Activated CD4-positive, alpha-beta T cell treated with anti-CD3 and anti-CD28 coated beads, Interleukin-10, Interleukin-2, amounts not matched to agents 100 ng/mL and 50 ng/mL, durations not matched to agents 16 hours and 8 hours (primary cell): ENCODE results near the gene TXNRD2.

Source experiments
- DNase-seq: peaks from one replicate; pipeline ENCODE4 v3.0.0-alpha.2; 2020

TXNRD2 gene

DNA sequence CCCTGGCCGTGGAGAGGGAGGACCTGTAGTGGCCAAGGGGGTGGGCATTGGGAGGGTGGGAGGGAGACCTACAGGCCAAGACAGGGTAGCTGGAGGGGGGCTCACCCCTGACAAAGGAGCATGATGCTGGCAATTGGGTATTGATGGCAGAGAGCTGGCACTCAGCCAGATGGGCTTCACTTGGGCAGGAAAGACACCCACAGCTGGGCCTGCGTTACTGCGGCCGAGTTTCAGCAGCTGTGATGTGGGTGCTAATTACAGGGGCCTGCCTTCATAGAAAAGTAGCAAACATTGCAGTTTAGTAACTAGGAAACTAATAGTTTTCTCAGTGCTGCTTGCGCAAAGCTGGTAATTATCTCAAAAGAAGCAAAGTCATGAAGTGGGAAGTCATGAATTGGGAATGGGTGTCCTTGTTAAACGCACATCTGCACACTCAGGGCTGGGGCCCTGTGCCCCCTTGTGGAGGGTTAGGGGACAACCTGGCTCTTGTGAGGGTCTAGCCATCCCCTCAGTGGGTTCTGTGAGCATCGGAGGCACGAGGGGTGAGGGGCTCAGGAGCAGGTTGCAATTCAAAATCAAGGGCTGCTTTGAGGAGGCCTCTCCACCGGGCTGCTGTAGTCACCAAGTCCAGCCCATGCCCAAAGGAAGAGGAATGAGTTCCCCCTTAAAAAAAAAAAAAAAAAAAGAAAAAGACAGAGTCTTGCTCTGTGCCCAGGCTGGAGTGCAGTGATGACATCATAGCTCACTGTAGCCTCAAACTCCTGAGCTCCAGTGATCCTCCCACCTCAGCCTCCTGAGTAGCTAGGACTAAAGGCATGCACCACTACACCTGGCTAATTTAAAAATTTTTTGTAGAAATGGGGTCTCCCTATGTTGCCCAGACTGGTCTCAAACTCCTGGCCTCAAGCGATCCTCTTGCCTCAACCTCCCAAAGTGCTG is 24.4 kb upstream of the TXNRD2 start:
- no peak for DNase-seq

DNA sequence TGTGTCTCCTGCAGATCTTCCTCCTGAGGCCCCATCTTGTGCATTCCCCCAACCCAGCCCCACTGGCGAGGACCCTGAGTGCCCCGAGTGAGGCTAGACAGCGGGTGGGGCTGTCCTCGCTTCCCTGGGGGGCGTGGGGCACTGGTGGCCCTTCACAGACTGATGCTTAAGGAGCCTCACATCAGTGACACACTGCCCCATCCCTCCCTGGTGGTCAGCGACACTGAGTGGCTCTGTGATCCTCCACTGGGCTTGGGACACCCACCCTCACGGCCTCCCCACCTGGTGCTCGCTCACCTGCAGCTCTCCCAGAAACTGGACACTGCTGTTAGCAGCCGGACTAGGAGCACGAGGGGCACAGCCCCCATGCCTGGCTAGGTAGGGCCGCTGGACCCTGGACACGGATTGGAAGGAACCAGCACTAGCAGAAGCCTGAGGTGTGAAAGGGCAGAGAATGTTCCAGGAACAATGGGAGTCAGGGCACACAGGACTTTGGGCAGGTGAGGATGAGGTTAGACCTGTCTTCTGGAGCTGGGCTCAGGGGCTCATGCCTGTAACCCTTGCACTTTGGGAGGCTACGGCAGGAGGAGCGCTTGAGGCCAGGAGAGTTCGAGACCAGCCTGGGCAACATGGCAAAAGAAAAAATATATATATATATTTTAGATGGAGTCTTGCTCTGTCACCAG is 23.2 kb upstream of the TXNRD2 start:
- DNase-seq: no peak

DNA sequence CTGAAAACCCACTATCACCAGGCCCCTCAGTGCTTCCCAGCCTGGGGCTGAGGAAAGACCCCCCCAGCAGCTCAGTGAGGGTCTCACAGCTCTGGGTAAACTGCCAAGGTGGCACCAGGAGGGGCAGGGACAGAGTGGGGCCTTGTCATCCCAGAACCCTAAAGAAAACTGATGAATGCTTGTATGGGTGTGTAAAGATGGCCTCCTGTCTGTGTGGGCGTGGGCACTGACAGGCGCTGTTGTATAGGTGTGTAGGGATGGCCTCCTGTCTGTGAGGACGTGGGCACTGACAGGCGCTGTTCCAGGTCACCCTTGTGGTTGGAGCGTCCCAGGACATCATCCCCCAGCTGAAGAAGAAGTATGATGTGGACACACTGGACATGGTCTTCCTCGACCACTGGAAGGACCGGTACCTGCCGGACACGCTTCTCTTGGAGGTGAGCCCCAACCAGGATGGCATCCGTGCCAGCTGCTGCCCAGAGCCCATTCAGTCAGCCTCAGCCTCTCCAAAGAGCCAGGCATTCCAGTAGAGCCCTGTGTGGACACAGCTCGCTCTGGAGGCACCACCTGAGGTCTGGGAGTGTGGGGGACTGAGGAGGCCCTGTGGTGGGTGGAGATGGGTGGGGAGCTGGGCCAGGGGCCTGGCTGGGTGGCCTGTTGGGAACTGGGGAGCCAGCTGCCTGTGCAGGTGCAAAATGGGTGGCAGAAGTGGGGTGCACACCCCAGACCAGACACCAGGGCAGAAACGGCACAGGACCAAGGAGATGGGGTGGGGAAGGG is 22.4 kb upstream of the TXNRD2 start:
- no peak for DNase-seq

DNA sequence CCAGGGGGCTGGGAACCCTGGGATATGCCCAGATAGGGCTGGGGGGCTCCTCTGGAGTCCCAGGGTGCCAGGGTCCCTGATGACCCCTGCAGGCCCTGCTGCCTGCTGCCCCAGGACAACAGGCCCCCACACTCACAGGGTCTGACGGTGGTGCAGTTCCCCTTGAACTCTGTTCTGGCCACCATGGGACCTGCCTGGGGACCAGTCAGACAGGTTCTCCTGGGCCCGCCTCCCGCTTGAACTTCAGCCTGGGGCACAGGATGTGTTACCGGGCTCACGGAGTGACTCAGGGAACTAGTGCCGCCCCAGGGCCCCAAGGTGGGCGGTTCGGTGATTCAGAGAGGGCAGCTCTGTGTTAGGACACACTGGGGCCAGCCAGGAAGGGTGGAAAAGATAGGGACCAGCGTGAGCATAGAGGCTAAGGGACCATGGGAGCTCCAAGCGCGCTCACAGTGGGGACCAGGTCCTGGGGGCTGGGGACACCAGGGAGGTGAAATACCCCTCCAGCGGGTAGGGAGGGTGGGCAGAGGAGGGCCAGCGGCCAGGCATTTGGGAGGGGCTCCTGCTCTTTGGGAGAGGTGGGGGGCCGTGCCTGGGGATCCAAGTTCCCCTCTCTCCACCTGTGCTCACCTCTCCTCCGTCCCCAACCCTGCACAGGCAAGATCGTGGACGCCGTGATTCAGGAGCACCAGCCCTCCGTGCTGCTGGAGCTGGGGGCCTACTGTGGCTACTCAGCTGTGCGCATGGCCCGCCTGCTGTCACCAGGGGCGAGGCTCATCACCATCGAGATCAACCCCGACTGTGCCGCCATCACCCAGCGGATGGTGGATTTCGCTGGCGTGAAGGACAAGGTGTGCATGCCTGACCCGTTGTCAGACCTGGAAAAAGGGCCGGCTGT is 21.5 kb upstream of the TXNRD2 start:
- DNase-seq: peak; percentile 47

DNA sequence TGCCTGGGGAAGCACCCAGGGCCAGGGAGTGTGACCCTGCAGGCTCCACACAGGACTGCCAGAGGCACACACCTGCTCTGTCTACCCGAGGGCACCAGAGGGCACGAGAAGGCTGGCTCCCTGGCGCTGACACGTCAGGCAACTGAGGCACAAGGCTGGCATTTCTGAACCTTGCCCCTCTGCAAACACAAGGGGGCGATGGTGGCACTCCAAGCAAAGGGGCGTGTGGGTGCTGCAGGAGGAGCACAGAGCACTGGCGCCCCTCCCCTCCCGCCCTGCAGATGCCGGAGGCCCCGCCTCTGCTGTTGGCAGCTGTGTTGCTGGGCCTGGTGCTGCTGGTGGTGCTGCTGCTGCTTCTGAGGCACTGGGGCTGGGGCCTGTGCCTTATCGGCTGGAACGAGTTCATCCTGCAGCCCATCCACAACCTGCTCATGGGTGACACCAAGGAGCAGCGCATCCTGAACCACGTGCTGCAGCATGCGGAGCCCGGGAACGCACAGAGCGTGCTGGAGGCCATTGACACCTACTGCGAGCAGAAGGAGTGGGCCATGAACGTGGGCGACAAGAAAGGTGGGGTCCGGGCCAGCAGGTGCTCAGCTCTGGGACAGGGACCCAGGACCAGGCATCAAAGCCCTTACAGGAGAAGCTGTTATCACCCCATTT is 20.8 kb upstream of the TXNRD2 start:
- peak; percentile 81 for DNase-seq

DNA sequence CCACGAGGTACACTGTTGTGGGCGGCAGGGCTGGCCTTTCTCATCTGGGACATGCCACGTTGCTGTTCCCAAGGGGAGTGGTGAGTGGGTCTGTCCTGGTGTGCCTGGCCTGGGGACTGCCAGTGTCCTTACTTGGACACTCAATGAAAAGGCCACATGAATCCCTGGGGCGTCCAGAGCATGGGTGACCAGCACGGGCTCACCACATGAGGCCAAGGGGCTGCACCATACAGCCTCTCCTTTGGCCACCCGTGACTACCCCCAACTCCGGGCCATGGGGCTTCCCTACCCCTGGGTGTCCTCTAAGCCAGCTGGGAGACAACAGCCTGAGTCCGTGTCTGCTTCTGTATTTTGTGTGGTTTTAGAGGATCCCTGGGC is 20.2 kb upstream of the TXNRD2 start:
- no peak for DNase-seq

DNA sequence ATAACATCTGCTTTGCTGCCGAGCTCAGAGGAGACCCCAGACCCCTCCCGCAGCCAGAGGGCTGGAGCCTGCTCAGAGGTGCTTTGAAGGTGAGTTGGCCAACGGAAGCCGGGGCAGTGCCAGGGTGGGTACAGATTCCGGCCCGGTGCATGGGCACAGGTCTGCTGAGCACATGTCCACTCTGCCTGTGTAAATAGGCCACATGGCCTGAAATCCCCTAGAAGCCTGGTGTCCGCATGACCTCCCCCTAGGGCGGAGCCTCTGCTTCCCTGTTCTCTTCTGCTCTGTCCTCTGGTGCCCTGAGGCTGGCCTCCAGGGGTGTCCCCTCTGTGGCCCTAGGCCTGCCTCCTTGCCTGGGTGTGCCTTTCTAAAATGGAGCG is 19.6 kb upstream of the TXNRD2 start:
- DNase-seq: no peak

DNA sequence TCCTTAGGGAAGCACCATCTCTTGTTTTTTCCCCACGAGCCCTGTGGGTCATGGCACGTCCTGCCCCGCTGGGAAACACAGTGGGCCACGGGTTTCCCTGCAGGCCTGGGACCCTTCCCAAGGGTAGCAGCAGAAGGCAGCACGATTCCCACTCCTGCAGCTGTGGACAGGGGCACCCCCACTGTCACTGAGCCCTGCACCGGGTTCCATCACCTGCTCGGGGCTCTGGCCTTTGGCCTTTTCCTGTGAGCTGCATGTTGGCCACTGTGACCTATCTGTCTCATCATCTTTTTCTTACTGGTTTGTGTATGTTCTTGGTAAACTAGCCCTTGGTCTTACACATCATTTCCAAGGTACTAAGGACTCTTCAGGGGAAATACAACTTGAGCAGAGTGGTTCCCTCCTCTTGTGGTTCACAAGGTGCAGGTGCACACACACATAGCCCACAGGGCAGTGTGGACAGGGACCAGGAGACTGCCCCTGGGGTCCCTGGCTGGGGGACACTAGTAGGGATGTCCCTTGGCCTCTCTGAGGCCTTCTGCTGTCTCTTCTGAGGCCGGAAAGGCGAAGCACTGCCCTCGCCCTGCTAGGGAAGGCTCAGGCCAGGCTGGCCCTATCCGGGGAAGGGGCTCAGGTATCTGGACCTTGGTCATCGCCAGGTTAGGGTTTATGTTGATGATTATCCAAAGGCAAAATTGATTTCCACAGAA is 19.0 kb upstream of the TXNRD2 start:
- DNase-seq: no peak

DNA sequence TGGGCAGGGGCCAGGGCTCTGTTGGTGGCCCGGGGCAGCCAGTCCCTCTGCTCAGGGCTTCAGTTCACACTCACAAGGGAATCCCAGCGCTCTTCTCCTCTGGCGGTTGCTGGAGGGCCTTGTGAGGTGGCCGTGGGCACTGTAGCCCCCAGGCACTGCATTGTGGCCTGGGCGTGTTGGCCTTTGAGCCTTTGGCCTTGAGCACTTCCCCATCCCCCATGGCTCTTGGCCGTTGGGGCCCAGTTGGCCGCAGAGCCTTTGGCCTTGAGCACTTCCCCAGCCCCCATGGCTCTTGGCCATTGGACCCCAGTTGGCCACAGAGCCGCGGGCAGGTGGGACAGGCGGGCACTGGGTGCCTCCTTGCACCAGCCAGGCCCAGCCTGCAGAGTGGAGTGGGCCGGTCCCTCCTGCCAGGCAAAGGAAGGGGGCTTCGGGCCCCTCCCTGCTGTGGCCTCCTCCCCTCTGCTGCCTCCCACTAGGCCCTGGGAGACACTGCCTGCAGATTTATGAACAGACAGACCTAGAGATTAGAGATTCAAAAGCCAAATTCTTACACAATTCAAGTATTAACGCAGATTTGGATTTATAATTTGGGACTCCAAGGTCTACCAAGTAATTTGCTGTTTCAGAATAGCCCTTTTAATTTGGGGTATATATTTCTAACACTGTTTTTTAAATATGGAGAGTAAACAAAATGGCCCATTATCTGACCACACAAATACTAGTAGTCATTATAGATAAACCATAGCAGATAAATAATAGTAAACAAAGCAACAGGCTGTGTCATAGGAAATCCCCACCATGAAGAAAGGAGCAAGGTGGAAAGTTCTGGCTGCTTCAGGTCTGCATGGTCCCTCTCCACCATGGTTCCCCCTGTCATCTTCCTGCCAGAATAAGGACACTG is 18.2 kb upstream of the TXNRD2 start:
- no peak for DNase-seq

DNA sequence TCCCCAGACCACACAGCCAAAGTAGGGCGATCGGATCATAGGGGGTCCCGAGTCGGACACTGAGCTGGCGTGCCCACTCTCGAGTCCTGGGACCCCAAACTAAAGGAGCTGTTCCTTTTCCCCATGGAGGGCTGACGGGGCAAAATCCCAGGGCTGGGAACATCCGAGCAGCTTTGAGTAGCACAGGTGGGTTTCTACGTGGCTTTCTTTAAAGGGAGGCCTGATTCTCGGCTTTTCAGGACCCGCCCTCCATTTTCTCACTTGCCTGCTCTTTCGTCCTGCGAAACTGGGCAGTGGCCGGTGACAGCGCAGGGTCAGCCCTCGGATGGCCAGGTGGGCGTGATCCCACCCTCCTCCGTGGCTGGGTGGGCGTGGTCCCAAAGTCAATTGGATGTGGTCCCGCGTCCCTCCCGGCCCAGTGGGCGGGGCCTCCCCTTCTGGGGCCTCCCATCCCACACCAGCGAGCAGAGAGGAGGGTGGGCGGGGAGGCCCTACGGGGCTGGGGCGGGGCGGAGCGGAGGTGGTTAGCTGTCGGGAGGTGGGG is 17.5 kb upstream of the TXNRD2 start:
- no peak for DNase-seq

DNA sequence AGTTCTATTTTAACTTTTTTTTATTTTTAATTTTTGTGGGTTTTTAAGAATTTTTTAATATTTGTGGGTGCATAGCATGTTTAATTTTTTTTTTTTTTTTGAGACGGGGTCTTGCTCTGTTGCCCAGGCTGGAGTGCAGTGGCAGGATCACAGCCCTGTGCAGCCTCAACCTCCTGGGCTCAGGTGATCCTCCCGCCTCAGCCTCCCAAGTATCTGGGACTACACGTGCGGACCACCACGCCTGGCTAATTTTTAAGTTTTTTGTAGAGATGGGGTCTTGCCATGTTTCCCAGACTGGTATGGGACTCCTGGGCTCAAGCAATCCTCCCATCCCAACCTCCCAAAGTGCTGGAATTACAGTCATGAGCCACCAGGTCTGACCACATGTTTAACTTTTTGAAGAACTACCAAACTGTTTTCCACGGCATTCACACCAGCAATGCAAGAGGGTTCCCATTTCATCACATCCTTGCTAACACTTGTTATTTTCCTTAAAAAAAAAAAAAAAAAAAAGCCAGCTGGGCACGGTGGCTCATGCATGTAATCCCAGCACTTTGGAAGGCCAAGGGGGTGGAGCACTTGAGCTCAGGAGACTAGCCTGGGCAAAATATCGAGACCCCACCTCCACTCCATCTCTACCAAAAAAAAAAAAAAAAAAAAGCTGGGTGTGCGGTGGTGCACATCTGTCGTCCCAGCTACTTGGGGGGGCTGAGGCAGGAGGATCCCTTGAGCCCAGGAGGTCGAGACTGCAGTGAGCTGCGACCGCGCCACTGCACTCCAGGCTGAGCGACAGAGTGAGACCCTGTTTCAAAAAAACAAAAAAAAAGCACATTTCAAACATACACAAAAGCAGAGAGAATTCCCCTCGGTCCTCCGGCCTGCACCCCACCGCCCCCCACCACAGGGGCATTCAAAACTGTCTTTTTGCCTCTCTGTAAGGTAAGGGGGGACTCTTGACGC is 16.7 kb upstream of the TXNRD2 start:
- DNase-seq: no peak

DNA sequence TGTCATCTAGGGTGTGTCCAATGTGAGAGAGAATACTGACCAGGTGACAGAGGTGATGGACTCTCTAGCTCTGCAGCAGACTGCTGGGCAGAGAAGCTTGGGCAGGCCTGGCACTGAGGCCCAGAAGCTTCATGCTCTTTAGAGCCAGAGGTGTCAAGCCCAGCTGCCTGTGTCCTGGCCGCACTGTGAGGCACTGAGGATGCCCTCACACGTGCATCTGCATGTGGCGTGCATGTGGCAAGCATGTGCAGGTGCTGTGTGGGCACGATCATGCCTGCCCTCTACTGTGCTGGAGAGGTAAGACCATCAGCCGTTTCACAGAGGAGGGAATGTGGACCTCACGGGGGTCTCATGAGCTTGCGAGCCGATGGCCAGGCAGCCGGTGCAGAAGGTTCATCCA is 15.8 kb upstream of the TXNRD2 start:
- DNase-seq: no peak

DNA sequence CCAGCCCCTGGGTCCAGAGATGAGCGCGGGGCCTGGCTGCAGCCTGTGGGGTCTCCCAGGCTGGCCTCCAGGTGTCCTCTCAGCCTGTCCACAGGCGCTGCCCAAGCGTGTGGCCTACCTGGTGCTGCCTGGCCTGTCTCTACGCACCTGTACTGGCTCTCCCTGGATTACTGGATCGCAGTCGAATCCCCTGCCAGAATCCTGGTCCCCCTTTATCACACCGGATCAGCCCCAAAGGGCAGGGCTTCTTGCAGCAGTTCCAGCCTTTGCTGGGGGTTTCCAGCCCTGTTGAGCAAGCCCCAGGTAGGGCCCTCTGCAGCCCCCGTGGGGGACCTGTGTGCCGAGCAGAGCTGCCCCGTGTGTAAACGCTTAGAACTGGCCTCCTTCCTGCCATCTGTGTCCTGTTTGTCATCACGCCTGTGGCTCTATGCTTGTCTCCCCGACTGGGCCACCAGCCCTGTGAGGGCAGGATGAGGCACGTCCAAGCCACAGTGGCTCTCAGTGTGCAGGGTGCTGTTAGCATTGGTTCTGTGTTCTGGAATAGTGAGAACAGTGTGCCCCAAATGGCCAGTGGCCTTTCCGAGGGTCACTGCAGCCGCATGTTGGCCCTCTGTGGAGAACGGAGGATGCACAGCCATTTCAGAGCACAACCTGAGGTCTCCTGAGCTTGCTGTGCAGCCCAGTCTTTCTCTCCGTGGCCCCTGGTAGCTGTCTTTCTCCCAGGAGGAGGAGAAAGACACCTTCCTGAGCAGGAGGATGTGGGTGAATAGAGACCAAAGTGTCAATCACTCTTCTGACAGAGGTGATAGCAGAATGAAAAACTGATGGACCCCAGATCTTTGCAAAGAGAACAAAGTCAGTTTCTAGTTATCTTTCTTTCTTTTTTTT is 13.9 kb upstream of the TXNRD2 start:
- DNase-seq: no peak

DNA sequence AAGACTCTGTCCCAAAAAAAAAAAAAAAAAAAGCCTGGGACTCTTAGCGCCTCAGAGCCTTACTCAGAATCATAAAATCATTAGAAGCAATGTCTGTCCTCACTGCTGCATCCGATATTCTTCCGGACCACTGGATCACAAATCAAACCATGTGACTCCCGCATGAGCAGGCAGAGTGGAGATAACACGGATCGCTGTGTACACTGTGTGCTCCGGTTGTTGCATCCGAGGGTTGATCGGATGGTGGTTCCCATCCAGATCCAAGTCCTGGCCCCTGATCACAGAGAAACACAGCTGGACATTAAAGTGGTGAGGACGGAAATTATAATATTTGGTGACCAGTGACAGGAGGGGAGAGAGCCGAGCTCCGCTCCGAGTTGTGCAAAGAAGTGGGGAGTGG is 9.7 kb upstream of the TXNRD2 start:
- no peak for DNase-seq

DNA sequence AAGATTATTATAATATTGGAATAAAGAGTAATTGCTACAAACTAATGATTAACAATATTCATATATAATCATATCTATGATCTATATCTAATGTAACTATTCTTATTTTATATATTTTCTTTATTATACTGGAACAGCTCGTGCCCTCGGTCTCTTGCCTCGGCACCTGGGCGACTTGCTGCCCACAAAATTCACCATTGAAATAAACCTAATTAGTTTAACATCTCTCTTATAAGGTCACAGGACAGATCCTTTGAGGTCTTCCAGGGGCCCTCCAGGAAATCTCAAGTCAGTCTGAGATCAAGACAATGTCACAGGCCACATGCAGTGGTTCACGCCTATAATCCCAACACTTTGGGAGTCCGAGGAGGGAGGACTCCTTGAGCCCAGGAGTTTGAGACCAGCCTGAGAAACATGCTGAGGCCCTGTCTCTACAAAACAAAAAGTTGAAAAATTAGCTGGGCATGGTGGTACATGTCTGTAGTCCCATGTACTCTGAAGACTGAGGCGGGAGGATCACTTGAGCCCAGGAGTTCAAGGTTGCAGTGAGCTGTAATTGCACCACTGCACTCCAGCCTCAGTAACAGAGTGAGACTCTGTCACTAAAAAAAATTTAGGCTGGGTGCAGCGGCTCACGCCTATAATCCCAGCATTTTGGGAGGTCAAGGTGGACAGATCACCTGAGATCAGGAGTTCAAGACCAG is 6.6 kb upstream of the TXNRD2 start:
- no peak for DNase-seq

DNA sequence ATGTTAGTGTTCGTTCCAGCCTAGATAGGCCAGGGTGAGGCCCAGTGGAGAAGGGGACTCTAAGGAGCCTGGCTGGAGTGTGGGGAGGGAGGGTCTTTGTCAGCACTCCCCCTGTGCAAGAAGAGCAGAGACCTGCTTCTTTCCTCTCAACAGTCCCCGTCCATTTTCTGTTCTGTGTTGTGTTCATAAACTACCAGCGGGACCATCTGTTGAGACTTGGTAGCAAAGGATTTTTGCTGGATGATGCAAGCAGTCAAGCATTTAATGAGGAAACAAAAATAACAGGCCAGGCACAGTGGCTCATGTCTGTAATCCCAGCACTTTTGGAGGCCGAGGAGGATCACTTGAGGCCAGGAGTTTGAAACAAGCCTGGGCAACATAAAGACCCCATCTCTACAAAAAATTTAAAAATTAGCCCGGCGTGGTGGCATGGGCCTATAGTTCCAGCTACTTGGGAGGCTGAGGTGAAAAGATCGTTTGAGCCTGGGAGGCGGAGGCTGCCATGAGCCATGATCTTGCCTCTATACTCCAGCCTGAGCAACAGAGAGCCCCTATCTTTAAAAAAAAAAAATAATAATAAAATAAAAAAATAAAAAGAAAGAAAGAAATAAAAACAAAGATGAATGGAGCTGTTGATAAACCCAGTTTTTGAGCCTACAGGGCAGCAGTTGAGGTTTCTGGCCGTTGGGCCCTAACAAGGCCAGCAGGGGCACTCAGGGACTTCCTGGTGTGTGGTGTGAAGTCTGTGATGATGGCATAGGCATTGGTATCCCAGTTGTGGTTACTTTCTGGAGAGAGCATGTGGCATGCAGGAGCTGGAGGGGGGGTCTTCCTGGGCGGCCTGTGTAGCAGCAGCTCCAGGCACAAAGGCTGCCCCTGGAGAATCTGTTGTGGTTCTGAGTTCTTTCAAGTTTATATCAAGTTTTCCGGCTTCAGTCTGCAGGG is 1.7 kb upstream of the TXNRD2 start:
- no peak for DNase-seq
